ENCODE data around the gene MYL2.

DNA sequence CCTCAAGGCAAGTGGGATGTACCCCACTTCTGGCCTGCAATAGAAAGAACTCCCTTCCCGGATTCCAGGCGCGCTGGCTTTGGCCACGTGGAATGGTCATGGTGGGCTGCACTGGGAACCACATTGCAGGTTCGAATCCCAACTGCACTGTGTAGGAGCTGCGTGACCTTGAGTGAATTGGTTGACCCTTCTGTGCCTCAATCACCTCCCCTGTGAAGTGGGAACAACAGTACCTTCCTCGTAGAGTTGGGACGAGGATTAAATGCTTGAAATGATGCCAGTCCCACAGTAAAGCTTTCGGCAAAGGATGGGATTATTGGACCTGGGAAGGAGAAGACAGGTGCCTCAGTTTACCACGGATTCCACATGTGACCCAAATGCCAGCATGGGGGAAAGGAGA, 36.8 kb upstream of the MYL2 start:
- no peak for TF ChIP-seq TAF1 (IDR thresholded peaks at IDR 0.05; ENCODE audit: borderline replicate concordance, insufficient read depth, low read length)
- TF ChIP-seq SIN3A (IDR thresholded peaks at IDR 0.05; ENCODE audit: borderline replicate concordance, insufficient read depth, low read length) = no peak
- no peak for TF ChIP-seq POLR2AphosphoS5 (IDR thresholded peaks at IDR 0.05; ENCODE audit: low read depth, low read length)

All from PFSK-1 (cell line).